GM12875 (cell line): Measurements from ENCODE around the gene RFC2.

ENCODE experiments used
- H3K4me3 ChIP-seq: one replicate; pipeline ENCODE4 v1.5.1; 2011; ENCODE audit warnings: low read depth, low read length, control low read depth
- TF ChIP-seq, protein P1 (sequence below): IDR thresholded peaks from 2 replicates; pipeline ENCODE4 v1.5.1; 2011; ENCODE audit warnings: low read depth, mild to moderate bottlenecking, control low read depth, inconsistent platforms, low read length, moderate library complexity, borderline replicate concordance; ENCODE audit not compliant: insufficient read depth

Gene RFC2

DNA sequence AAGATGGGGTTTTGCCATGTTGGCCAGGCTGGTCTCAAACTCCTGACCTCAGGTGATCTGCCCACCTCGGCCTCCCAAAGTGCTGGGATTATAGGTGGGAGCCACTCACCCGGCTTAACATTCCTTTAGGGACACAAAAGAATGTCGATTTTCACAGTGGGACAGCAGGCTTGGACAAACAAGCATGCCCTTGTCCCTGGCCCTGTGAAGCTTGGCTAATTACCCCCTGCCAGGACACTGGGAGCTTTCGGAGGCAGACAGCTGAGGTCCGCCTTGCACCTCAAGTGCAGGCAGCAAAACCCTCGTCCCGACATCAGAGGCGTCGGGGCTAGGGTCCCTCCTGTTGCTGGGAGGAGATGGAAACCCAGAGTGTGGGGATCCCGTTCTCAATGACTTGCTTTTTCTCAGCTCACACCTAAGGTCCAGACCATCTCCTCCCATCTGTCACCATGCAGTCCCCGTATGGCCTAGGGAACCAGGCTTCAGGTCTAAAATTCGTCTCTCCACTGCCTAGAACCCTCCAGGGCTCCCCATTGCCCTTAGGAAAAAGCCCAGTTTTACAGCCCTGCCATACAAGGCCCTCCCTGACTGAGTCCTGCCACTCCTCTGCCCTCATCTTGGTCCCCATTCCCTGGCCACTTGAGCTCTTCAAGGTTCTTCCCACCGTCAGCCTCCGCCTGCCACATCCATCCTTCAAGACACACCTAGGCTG lies 28.7 kb upstream of the RFC2 start:
- TF ChIP-seq, protein P1, sequence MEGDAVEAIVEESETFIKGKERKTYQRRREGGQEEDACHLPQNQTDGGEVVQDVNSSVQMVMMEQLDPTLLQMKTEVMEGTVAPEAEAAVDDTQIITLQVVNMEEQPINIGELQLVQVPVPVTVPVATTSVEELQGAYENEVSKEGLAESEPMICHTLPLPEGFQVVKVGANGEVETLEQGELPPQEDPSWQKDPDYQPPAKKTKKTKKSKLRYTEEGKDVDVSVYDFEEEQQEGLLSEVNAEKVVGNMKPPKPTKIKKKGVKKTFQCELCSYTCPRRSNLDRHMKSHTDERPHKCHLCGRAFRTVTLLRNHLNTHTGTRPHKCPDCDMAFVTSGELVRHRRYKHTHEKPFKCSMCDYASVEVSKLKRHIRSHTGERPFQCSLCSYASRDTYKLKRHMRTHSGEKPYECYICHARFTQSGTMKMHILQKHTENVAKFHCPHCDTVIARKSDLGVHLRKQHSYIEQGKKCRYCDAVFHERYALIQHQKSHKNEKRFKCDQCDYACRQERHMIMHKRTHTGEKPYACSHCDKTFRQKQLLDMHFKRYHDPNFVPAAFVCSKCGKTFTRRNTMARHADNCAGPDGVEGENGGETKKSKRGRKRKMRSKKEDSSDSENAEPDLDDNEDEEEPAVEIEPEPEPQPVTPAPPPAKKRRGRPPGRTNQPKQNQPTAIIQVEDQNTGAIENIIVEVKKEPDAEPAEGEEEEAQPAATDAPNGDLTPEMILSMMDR, result no peak

DNA sequence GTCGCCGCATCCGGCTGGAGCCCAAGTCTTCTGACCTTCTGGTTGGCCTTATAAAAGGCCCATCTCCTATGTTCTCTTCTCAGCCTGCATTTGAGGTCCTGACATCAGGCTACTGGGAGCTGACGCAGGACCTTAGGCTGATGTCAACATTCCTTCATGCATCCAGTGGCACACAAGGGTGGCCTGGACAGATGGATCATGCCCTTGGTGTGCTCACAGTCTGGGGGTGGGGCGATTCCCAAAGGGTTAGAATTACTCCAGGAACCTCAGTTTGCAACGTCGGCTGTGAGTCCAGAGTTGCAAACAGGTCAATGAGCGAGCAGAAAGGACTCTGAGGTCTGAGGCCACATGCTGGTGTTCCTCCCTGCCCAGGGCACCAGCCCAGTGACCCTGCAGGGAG lies 26.8 kb upstream of the RFC2 start:
- H3K4me3 ChIP-seq, result no peak overlapping the region
- TF ChIP-seq, protein P1, result no peak

More for the DNA sequence above, 28.7 kb upstream of the RFC2 start:
- H3K4me3 ChIP-seq, result no peak overlapping the region

DNA sequence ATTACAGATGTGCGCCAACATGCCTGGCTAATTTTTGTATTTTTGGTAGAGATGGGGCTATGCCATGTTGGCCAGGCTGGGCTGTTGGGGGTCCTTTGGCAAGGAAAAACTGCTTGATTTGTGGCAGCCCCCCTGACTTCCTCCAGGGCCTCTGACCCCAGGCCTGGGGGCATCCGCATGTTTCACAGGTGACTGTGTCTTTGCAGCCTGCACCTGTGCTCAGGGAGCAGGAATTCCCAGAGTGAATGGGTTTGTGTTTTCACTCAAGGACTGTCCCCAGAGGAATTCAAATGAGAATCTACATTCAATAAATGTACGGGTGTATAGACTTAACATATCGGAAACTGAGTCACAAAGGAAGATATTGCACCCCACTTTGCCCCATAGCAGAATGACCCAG lies 23.4 kb upstream of the RFC2 start:
- TF ChIP-seq, protein P1, result no peak
- H3K4me3 ChIP-seq, result no peak overlapping the region

DNA sequence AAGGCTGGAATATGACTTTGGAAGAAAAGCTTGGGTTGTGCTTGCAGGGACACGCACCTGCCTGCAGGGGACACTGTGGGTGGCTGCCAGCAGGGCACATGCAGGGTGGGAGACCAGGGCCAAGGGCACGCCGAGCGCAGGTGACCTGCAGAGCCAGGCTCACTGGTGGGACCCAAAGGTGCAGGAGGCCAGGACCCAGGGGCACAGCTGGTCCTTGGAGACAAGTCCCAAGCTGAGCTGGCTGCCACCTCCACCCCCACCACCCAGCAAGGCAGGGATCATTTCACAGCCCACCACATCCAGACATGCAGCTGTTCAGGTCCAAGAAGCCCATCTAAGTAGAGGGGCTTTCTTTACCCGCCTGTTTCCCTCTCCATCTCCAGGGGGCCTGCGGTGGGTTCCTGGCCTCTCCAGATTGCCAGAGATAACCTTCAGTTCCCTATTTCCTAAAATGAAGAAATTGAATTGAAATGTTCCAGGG lies 21.2 kb upstream of the RFC2 start:
- TF ChIP-seq, protein P1, result peak; percentile 89
- no peak overlapping the region for H3K4me3 ChIP-seq

DNA sequence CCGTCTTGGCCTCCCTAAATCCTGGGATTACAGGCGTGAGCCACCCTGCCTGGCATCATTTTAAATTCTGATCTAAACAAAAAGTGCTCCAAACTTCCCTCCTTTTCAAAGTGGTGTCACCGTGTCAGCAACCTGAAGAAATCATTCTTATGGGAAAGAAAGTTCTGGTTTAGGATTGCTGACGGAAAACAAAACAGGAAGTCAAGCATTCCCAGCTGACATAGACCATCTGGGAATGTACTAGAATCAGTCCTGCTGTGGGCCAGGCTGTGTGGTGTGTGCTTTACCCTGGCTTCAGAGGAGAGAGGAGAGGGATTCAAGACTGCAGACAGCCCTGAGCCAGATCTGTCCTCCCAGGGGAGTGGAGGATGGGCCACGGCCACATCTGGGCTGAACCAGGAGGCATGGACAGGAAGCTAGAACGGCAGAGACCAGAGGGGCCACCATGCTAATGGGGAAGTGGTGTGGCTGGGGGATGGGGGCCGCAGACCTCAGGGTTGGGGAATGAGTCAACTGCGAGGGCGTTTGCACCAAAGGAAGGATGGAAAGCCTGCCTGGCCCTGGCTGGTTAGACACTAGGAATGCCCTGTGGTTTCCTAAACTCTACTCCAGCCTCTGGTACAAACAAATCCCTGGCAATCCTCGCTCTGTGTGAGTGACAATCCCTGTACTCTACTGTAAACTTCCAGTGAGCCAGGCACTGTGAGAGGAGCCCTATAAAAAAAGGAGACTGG lies 18.3 kb upstream of the RFC2 start:
- no peak overlapping the region for H3K4me3 ChIP-seq
- TF ChIP-seq, protein P1, result no peak

DNA sequence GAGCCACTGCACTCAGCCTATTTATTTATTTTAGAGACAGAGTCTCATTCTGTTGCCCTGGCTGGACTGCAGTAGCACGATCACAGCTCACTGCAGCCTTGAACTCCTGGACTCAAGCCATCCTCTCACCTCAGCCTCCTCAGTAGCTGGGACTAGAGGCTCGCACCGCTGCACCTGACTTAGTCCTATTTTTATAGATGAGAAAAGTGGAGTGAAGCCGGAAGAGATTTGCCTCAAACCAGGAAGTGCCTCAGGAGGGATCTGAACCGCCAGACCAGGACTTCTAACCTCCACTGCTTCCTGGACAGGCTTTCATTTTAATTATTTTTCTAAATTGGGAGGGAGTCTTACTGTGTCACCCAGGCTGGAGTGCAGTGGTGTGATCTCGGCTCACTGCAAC lies 17.5 kb upstream of the RFC2 start:
- H3K4me3 ChIP-seq, result no peak overlapping the region
- TF ChIP-seq, protein P1, result no peak
